CD4-positive, alpha-beta T cell treated with Interleukin-4 for 4 hours (primary cell): ENCODE data around the gene MSI2.

Experiments used
- DNase-seq: peaks from one replicate; pipeline ENCODE4 v3.0.0-alpha.2; 2020

Gene MSI2

DNA sequence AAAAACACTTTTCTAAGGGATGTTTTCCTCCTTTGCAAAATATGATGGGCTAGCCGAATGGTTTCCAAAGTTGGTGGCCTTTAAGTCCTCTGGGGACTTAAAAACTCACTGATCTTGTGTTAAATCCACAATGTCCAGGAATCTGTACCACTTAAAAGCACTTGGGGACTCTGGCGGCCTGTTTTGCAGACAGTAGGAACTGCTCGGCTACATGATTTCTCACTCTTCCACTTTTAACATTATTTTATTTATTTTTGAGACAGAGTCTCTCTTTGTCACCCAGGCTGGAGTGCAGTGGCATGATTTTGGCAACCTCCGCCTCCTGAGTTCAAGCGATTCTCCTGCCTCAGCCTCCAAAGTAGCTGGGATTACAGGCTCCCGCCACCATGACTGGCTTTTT lies 9.1 kb upstream of the MSI2 start:
- no peak for DNase-seq

GRCh38 chr17:57247913-57248312 lies 8.4 kb upstream of the MSI2 start:
- DNase-seq: no peak

- no peak for DNase-seq
Observed at GRCh38 chr17:57249520-57249919, 6.8 kb upstream of the MSI2 start.

- DNase-seq: no peak
Observed at GRCh38 chr17:57251211-57251787, 5.0 kb upstream of the MSI2 start.

DNA sequence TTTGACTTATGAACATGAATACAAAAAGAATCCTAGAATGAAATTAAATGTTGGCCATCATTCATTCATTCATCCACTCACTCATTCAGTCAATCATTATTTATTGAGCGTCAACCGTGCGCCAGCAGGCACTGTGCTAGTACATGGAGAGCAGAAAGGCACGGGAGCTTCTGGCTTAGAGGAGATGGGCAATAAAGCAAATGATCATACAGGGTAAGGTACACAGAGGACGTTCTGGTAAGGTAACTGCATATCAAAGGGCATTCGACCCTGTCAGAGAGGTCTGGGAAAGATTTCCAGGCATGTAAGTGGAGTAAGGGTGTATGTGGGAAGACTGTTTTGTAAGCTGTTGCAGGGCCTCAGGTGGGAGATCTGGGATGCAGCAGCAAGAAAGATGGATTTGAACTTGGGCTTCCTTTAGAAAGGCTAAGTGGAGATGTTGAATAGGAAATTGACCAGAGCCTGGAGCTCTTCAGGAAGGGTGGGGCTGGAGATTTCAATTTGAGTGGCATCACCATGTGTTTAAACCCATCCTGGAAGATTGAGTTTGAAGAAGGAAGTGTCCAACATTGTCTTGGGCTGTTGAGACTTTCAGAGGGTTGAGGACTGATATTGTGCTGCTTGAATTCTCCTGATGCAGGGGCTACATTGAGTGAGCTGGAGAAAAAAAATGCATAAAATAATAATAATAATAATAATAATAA lies 2.8 kb upstream of the MSI2 start:
- no peak for DNase-seq

DNA sequence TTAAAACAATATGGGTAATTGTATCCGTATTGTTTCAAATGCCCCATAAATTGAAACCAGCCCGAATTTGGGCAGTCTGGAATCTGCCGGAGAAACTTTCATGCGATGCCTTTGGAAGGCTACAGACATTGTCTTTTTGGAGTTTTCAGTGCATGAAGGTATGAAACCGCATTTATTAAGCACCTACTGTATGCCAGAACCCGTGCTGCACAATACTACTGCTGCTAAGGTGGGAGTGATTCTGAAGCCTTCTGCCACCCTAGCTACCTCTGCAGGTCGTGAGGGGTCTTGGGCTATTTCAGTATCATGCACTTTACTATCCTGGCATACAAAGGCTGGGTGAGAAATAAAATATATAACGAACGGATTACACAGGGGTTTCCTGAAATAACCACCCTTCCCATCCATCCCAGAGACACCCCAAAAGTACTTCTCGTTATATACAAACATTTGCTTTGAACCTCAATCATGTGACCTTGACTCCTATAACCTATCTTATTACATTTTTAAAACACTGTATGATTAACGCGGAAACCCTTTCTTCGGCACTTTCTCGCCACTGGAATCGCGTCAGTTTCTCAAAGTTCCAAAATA lies 1.0 kb upstream of the MSI2 start:
- DNase-seq: peak; percentile 4

DNA sequence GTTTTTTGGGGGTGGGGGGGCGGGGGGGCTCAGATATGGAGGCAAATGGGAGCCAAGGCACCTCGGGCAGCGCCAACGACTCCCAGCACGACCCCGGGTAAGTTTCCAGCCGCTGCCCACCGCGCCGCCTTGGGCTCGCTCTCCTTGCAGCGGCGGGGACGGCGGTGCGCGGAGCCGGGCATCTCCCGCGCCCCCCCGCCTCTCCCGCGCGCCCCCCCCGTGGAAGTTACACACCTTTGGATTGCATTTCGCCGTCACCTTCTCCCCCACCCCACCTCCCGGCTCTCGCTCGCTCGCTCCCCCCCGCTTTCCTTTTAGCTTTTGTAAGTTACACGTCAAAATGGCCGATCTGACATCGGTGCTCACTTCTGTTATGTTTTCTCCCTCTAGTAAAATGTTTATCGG lies 387 bp downstream of the MSI2 start:
- DNase-seq: peak; percentile 26

DNA sequence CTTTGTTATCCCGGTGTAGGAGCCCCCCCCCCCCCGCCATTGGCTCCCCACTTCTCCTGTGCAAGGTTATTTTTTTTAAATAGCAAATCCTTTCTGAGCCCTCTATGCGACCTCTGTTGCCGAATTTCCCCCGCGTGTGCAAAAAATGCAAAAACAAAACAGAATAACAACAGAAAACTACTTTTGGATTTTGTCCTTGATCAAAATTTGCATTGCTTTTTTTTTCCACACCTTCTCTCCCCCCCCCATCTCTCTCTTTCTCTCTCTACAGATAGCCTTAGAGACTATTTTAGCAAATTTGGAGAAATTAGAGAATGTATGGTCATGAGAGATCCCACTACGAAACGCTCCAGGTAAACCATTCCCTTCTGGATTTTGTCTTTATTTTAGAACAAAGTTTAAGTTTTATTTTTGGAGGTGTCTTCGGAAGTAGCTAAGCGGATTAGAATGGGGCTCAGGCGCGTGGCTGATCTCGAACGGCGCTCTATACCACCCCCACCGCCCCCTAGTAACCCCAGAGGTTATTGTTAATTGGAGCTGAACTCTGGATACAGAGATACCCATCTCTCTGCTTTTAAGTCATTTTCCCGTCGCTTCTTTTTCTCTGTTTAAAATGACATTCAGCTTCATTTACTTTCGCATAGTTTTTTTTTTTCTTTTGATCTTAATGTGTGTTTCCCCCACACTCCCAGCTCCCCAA lies 1.0 kb downstream of the MSI2 start:
- no peak for DNase-seq

DNA sequence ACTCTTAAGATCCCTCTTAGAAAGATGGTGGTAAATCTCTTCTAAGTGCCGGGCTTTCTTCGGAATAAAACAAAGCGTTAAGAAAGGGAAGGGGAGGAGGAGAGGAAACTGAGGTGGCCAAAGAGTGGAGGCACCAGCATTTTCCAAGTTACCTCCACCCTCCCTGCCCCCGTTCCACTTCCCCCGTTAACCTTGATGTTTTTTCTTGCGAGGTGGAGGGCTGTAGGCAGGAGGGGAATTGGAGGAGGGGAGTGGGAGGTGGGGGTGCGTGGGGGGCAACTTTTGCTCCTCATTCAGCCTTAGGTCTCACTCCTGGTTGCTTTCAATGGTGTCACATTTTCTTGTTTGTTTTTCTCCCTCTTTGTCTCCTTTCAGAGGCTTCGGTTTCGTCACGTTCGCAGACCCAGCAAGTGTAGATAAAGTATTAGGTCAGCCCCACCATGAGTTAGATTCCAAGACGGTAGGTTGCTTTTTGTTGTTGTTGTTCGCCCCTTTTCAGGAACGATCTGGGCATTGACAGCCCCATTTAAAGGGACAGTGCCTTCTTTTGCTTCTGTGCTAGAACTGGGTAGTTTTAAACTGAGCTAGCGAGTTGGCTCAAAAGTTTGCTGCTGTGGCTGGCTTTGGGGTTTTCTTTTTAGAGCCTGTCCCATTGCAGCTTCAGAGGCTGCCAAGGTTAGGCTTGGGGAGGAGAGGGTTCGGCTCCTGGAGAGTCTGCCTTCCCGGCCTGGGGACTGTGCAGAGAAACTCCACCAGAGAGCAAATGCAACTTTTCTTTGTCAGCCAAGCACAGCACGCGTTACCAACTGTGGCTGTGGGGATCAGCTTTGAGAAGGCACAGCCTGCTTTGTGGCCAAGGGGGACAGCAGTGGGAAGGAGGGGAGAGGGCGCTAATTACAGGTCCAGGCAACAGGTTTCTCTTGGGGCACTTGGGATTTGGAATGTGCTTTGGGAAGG lies 1.9 kb downstream of the MSI2 start:
- DNase-seq: peak; percentile 6

- no peak for DNase-seq
Observed at GRCh38 chr17:57259306-57259705, 3.0 kb downstream of the MSI2 start.

- DNase-seq: no peak
Observed at GRCh38 chr17:57259817-57260216, 3.5 kb downstream of the MSI2 start.

GRCh38 chr17:57260325-57261083 lies 4.2 kb downstream of the MSI2 start:
- DNase-seq: no peak

GRCh38 chr17:57261084-57261461 lies 4.8 kb downstream of the MSI2 start:
- no peak for DNase-seq

GRCh38 chr17:57262557-57262956 lies 6.2 kb downstream of the MSI2 start:
- DNase-seq: no peak

GRCh38 chr17:57264250-57264649 lies 7.9 kb downstream of the MSI2 start:
- no peak for DNase-seq

- no peak for DNase-seq
Observed at GRCh38 chr17:57264776-57265175, 8.5 kb downstream of the MSI2 start.

- no peak for DNase-seq
Observed at GRCh38 chr17:57266902-57267311, 10.6 kb downstream of the MSI2 start.

- no peak for DNase-seq
Observed at GRCh38 chr17:57268181-57268580, 11.9 kb downstream of the MSI2 start.

- DNase-seq: no peak
Observed at GRCh38 chr17:57269052-57269451, 12.7 kb downstream of the MSI2 start.

DNA sequence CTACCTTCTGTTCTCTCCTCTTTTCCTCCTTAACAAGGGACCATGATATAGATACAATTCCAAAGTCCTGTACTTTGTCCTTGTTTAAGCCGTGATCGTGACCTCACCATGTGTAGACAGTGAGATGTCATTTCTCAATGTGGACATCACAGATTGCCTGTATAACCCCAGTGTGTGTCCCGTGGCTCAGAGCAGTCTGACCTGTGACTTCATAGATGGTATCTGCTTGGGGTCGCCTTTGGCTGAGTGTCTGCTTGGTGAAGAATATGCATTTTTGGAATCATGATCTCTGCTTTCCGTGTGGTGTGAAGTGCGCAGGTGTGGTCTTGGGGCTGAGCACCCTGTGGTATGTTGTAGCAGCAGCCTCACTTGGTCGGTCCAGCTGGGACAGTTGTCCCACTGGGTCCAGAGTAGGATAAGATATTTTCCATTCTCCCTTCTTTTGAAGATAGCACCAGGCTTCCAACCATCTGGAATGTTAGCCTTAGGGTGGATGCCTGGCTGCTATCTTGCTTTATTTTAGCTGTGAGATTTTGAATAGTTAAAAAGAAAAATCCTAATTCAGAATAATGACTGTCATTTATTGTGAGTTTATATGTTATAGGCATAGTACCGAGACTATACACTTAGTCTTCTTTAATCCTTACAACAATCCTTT lies 13.4 kb downstream of the MSI2 start:
- DNase-seq: no peak

DNA sequence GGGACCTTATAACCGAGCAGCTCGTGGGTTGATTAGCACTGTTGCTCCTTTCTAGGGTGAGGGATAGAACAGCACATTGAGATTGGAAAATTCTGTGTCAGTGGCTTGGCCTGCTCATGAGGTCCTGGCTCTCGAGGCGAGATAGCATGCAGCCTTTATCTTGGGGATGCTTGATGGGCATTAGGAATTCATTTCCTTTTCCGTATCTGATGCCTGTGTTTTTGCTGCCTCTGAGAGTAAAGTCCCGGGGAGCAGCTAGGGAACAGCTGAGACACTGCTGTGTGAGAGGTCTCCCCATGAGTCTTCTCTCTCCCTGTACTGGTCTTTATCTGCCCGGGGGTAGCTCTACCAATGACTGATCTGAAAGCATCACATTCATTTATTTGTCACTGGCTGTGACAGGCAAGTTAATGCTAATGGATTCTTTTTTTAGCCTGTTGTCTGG lies 14.5 kb downstream of the MSI2 start:
- DNase-seq: no peak
